ENCODE results near the gene KISS1R.

Gene KISS1R

DNA sequence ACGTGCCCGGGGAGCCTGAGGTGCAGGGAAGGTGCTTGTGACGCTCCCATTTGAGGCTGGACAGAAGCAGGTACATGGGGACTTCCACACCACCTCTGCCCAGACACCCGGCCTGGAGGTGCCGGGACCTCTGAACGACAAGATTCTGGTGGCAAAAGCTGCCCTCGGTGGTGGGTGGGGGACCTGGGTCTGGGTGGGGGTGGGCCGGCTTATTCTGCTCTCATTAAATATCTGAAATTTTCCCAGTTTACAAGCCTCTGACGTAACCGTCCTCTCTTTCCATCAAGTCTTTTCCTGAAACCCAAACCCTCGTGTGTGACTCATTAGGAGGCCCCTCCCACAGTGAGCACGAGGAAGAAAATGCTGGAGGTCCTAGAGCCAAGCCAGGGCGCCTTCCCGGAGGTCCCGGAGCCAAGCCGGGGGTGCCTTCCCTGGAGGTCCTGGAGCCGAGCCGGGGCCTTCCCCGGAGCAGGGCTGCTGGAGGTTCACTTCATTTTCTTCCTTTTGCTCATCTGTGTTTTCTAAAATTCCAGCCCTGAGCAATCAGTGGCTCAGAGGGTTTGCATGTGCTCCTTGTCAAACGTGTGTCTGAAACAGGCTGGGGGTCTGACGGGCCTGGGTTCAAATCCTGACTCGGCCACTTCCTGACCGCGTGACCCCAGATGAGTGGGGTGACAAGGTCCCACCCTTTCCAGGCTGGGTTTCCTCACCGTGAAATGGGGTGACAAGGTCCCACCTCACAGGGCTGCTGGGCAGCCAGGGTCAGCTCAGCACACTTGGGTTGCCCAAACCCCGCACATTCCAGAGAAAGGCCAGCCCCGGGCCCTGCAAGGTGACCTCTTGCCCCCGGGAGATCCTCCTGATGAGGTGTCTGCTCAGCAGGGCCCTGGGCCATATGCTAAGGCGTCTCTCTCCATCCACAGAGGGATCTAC lies 47.6 kb upstream of the KISS1R start:
- peaks cover 26% of the 10 kb centered on the region for H3K36me3 ChIP-seq (ENCODE audit: insufficient read depth, low read length)
- no peaks in the 10 kb centered on the region for H3F3A ChIP-seq (ENCODE audit: insufficient read depth, low read length)
- H3K27ac ChIP-seq (ENCODE audit: low read depth, low read length, poor library complexity, severe bottlenecking), result no peak overlapping the region
- H3K27me3 ChIP-seq (ENCODE audit: insufficient read depth, low read length), result no peaks in the 10 kb centered on the region
- TF ChIP-seq CTCF (IDR thresholded peaks at IDR 0.05; ENCODE audit: low read length), result no peak
- TF ChIP-seq EZH2 (IDR thresholded peaks at IDR 0.05; ENCODE audit: borderline replicate concordance, low read length), result no peak
- no peak overlapping the region for H3K4me3 ChIP-seq (ENCODE audit: low read depth, low read length, poor library complexity, severe bottlenecking)
- H2AFZ ChIP-seq (ENCODE audit: low read length), result no peak overlapping the region
- peaks cover 17% of the 10 kb centered on the region for H3K4me1 ChIP-seq (ENCODE audit: insufficient read depth, low read length, severe bottlenecking)
- H4K20me1 ChIP-seq (ENCODE audit: insufficient read depth, low read length), result no peaks in the 10 kb centered on the region
- H3K4me2 ChIP-seq (ENCODE audit: low read length), result no peak overlapping the region
- H3K9ac ChIP-seq (ENCODE audit: low read length), result no peak overlapping the region
- no peaks in the 10 kb centered on the region for H3K9me2 ChIP-seq (ENCODE audit: low read depth, low read length)
- H3K9me3 ChIP-seq (ENCODE audit: low read length), result no peaks in the 10 kb centered on the region
- H3K79me2 ChIP-seq (ENCODE audit: insufficient read depth, low read length), result no peaks in the 10 kb centered on the region

DNA sequence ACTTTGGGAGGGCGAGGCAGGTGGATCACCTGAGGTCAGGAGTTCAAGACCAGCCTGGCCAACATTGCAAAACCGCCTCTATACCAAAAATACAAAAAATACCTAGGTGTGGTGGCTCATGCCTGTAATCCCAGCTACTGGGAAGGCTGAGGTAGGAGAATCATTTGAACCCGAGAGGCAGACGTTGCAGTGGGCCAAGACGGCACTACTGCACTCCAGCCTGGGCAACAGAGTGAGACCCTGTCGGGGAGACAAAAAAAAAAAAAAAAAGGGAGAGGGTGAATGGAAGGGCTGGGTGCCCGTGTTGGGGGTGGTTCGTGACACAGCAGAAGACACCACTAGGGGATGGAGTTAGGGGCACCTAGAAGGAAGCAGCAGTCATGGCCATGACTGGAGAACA lies 46.8 kb upstream of the KISS1R start:
- Histone ChIP-seq H2AFZ (ENCODE audit: low read length) (no peak overlapping the region), H3K9ac (ENCODE audit: low read length) (no peak overlapping the region), H3K79me2 (ENCODE audit: insufficient read depth, low read length) (no peaks in the 10 kb centered on the region), H3K36me3 (ENCODE audit: insufficient read depth, low read length) (peaks cover 26% of the 10 kb centered on the region), H3K27me3 (ENCODE audit: insufficient read depth, low read length) (no peaks in the 10 kb centered on the region), H3K9me3 (ENCODE audit: low read length) (no peaks in the 10 kb centered on the region), H3F3A (ENCODE audit: insufficient read depth, low read length) (no peaks in the 10 kb centered on the region), H3K27ac (ENCODE audit: low read depth, low read length, poor library complexity, severe bottlenecking) (no peak overlapping the region), H4K20me1 (ENCODE audit: insufficient read depth, low read length) (no peaks in the 10 kb centered on the region), H3K4me3 (ENCODE audit: low read depth, low read length, poor library complexity, severe bottlenecking) (no peak overlapping the region), H3K4me1 (ENCODE audit: insufficient read depth, low read length, severe bottlenecking) (peaks cover 17% of the 10 kb centered on the region), H3K9me2 (ENCODE audit: low read depth, low read length) (no peaks in the 10 kb centered on the region), H3K4me2 (ENCODE audit: low read length) (no peak overlapping the region)
- TF ChIP-seq EZH2 (IDR thresholded peaks at IDR 0.05; ENCODE audit: borderline replicate concordance, low read length), result no peak
- TF ChIP-seq CTCF (IDR thresholded peaks at IDR 0.05; ENCODE audit: low read length), result no peak

DNA sequence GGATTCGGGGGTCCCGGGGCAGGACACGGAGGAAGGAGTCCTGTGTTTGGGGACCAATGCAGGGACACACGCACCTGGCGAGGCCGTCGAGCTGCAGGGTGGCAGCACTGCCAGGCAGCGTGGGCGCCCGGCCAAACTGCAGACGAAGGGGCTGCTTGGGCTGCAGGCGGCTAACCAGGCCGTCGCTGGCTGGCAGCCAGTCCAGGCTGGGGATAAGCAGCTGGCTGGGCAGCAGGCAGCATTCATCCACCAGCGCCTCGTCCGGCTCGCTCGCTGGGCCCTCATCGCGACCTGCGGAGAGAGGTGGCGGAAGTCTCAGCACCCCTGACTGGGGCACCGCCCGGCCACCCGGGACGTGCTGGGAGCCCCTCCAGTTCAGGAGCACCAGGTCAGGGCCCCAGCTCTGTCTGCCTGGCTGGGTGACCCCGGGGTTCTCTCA lies 46.2 kb upstream of the KISS1R start:
- H3K27me3 ChIP-seq (ENCODE audit: insufficient read depth, low read length), result no peaks in the 10 kb centered on the region
- H3K79me2 ChIP-seq (ENCODE audit: insufficient read depth, low read length), result no peaks in the 10 kb centered on the region
- no peaks in the 10 kb centered on the region for H3K9me3 ChIP-seq (ENCODE audit: low read length)
- no peak overlapping the region for H3K4me3 ChIP-seq (ENCODE audit: low read depth, low read length, poor library complexity, severe bottlenecking)
- peaks cover 26% of the 10 kb centered on the region for H3K36me3 ChIP-seq (ENCODE audit: insufficient read depth, low read length)
- H3K9ac ChIP-seq (ENCODE audit: low read length), result no peak overlapping the region
- no peaks in the 10 kb centered on the region for H4K20me1 ChIP-seq (ENCODE audit: insufficient read depth, low read length)
- no peak overlapping the region for H3K27ac ChIP-seq (ENCODE audit: low read depth, low read length, poor library complexity, severe bottlenecking)
- no peaks in the 10 kb centered on the region for H3K9me2 ChIP-seq (ENCODE audit: low read depth, low read length)
- no peak overlapping the region for H2AFZ ChIP-seq (ENCODE audit: low read length)
- H3K4me2 ChIP-seq (ENCODE audit: low read length), result no peak overlapping the region
- TF ChIP-seq CTCF (IDR thresholded peaks at IDR 0.05; ENCODE audit: low read length) (no peak), EZH2 (IDR thresholded peaks at IDR 0.05; ENCODE audit: borderline replicate concordance, low read length) (no peak)
- H3F3A ChIP-seq (ENCODE audit: insufficient read depth, low read length), result no peaks in the 10 kb centered on the region
- H3K4me1 ChIP-seq (ENCODE audit: insufficient read depth, low read length, severe bottlenecking), result peaks cover 17% of the 10 kb centered on the region
